Nephron (organoid): Measurements from ENCODE around the gene NPTN.

Source experiments
- H3K27ac Mint-ChIP-seq, 3 experiments: 2 replicates each; pipeline ENCODE4 v1.8.0; 2020; ENCODE audit warnings: mixed read lengths in 3 of 3, mild to moderate bottlenecking in 2 of 3, moderate library complexity in 1 of 3
- H3K27me3 Mint-ChIP-seq: 2 replicates; pipeline ENCODE4 v1.8.0; 2021; ENCODE audit warnings: low read depth, mild to moderate bottlenecking, moderate library complexity, mixed read lengths
- H3K36me3 Mint-ChIP-seq: 2 replicates; pipeline ENCODE4 v1.8.0; 2020; ENCODE audit warnings: low read depth, mixed read lengths
- H3K4me1 Mint-ChIP-seq: 2 replicates; pipeline ENCODE4 v1.8.0; 2020; ENCODE audit warnings: mixed read lengths
- H3K4me3 Mint-ChIP-seq, 3 experiments: 2 replicates each; pipeline ENCODE4 v1.8.0; 2020; ENCODE audit warnings: mild to moderate bottlenecking in 3 of 3, mixed read lengths in 3 of 3, moderate library complexity in 2 of 3
- H3K9me3 Mint-ChIP-seq: 2 replicates; pipeline ENCODE4 v1.8.0; 2020; ENCODE audit warnings: mixed read lengths
- CTCF ChIP-seq, 3 experiments: fragments of 200-600 bp; sonication (generic); IDR thresholded peaks; one replicate each; pipeline ENCODE4 v1.5.0; 2021; ENCODE audit warnings: antibody characterized with exemption in 3 of 3; ENCODE audit not compliant: unreplicated experiment in 3 of 3

Gene NPTN

GRCh38 chr15:73571346-73571745, 61.8 kb downstream of the NPTN start:
- no peak for TF ChIP-seq CTCF (IDR thresholded peaks at IDR 0.05; ENCODE audit: unreplicated experiment in 3 of 3)
- Mint-ChIP-seq H3K9me3 (no peaks in the 10 kb centered on the region), H3K36me3 (peaks cover 66% of the 10 kb centered on the region), H3K27ac (peak overlapping the region in 2 of 3 experiments; percentile 43 to 62), H3K4me3 (no peak overlapping the region), H3K27me3 (no peaks in the 10 kb centered on the region), H3K4me1 (peaks cover 23% of the 10 kb centered on the region)

DNA sequence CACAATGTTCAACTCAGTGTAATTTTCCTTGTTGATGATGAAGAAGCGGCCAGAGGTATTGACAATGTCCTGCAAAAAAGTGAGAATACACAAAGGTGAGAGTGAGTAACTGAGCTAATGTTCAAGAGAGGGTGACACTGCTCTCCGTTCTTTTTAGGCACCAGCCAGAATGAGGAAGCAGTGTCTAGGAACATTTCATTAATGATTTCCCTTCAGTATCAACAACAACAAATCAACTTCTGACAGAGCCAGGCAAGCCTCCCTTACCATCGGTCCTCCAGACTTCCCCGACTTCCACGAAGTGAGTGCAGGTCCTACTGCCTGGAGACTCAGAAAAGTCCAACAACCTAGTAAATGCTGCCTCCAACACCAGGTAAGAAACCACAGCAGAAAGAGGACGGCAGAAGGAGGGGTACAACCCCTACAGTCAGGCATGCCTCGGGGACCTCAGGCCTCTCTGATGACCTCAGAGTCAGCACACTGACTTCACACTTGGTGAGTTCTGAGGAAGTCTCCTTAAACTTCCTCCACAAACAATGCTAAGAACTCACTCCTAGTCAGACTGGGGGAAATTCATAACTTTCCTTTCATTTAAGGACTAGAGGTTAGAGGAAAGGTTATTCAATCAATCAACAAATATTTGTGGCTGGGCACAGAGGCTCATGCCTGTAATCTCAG, 62.7 kb downstream of the NPTN start:
- Mint-ChIP-seq H3K4me3 (no peak overlapping the region), H3K9me3 (no peaks in the 10 kb centered on the region), H3K27ac (peak overlapping the region in 2 of 3 experiments; percentile 1 to 70), H3K36me3 (peaks cover 58% of the 10 kb centered on the region), H3K4me1 (peaks cover 29% of the 10 kb centered on the region), H3K27me3 (no peaks in the 10 kb centered on the region)
- no peak for TF ChIP-seq CTCF (IDR thresholded peaks at IDR 0.05; ENCODE audit: unreplicated experiment in 3 of 3)

DNA sequence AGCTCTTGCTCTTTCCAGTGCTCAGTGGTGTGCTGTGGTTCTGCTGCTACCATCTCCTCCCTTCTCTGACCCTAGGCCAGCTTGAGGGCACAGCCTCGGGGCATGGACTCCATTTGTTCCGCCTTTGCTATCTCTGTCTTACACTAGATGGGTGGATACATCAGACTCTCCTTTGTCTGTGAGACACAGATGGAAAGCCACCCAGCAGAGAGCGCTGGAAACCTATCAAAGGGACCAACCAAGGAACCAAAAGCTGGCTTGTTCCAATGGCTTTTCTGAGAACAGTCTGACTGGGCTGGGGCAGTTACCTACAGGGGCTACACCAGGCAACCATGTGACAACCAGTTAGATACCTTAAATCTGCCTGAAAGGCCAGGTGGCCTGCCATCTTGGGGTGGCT, 63.8 kb downstream of the NPTN start:
- Mint-ChIP-seq H3K27ac (peak overlapping the region in 1 of 3 experiments; percentile 45), H3K4me3 (no peak overlapping the region), H3K27me3 (no peaks in the 10 kb centered on the region), H3K36me3 (peaks cover 55% of the 10 kb centered on the region), H3K9me3 (no peaks in the 10 kb centered on the region), H3K4me1 (peaks cover 32% of the 10 kb centered on the region)
- no peak for TF ChIP-seq CTCF (IDR thresholded peaks at IDR 0.05; ENCODE audit: unreplicated experiment in 3 of 3)

DNA sequence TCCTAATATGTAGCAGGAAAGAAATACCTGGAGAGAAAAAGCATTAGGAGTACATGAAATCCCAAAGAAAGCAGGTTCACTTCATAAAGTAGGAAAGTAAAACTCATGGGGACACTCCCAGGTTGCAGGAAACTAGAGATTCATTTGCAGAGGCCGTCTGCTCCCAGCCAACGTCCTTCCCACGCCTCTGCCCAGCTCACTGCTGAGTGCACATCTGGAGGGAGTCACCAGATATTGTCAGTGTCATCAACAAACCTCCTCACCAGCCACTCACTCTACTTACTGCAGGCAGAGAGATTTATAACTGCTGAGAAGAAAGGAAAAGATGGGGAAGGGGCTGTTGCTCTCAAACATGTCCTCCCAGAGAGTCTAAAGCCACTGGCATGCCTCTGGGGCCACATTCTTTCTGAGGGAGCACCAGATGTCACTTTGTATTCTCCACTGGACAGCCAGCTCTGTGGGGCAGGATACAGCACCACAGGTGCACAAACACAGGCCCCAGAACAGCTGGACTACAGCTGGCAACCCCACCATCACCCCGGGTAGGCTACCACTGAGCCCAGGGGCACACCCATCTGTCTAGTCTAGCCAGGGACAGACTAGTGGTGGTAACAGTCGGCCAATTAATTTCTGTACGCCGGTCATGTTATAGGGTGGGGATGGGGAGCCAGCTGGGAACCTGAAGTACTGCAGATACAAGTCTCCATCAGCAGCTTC, 64.5 kb downstream of the NPTN start:
- no peaks in the 10 kb centered on the region for H3K27me3 Mint-ChIP-seq
- TF ChIP-seq CTCF (IDR thresholded peaks at IDR 0.05; ENCODE audit: unreplicated experiment in 3 of 3) = no peak
- H3K9me3 Mint-ChIP-seq = no peaks in the 10 kb centered on the region
- no peak overlapping the region for H3K4me3 Mint-ChIP-seq
- peaks cover 52% of the 10 kb centered on the region for H3K36me3 Mint-ChIP-seq
- H3K27ac Mint-ChIP-seq = peak overlapping the region in 2 of 3 experiments; percentile 45 to 68
- H3K4me1 Mint-ChIP-seq = peaks cover 32% of the 10 kb centered on the region

DNA sequence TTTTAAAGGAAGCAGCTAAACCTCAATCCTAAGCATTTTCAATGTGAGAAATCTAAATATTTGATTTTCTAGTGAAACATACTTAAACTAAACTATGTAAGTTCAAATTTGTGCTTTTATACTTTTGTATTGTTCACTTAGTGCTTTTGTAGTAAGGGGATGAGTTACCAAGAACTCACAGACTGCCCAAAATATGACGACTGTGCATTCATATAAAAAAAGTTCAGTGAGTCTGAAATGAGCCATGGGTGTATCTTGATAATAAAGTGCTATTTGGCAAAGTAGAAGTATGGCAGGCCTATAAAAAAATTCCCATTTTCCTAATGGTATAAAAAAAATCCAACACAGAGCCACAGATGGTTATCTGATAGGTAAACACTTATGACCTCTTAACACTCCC, 66.2 kb downstream of the NPTN start:
- no peak overlapping the region for H3K4me3 Mint-ChIP-seq
- H3K27ac Mint-ChIP-seq = no peak overlapping the region
- no peaks in the 10 kb centered on the region for H3K9me3 Mint-ChIP-seq
- H3K4me1 Mint-ChIP-seq = peaks cover 31% of the 10 kb centered on the region
- TF ChIP-seq CTCF (IDR thresholded peaks at IDR 0.05; ENCODE audit: unreplicated experiment in 3 of 3) = no peak
- H3K36me3 Mint-ChIP-seq = peaks cover 54% of the 10 kb centered on the region
- H3K27me3 Mint-ChIP-seq = no peaks in the 10 kb centered on the region
